Adipose tissue (tissue), 3 donors: Measurements from ENCODE around the gene UNC5A. TPM values are rescaled to one million over a fixed set of nuclear protein-coding genes. Genes with fewer than 3 reads are reported as not detected.

Experiments
- H3K27ac ChIP-seq: one replicate; pipeline ENCODE4 v1.5.1; 2013; ENCODE audit warnings: low read depth, low read length
- WGBS, 3 donors: extraction: QIAGEN DNeasy Blood & Tissue Kit; methylation state at CpG; one replicate each; pipeline ENCODE4 v1.1.7; 2013; 5-methylcytosine and 5-hydroxymethylcytosine counted together
- polyA plus RNA-seq, 3 donors: library from polyadenylated mRNA; stranded (reverse); fragments of 200-250 nt; gene quantifications; one replicate each; pipeline ENCODE4 v1.2.3, GENCODE V29; 2013
- donor health status: healthy with polysubstance abuse.
- donor health status: Bipolar disorder and iron deficiency.
- donor health status: healthy.

UNC5A gene
- polyA plus RNA-seq, 3 donors: 0.11 to 0.51 (median 0.24) TPM

- H3K27ac ChIP-seq: no peak overlapping the region
- 73 to 82% (median 79%) methylated on average over 20 to 21 of the region's 21 CpGs for WGBS, 3 donors
Observed at GRCh38 chr5:176850371-176851245, 40.2 kb downstream of the UNC5A start.

- WGBS, 3 donors: 67 to 75% (median 70%) methylated on average over 12 of the region's 12 CpGs
- no peak overlapping the region for H3K27ac ChIP-seq
Observed at GRCh38 chr5:176851380-176851779, 41.0 kb downstream of the UNC5A start.

GRCh38 chr5:176851871-176852658, 41.7 kb downstream of the UNC5A start:
- WGBS, 3 donors: 38 to 70% (median 60%) methylated on average over 17 of the region's 17 CpGs
- no peak overlapping the region for H3K27ac ChIP-seq

- 74 to 80% (median 78%) methylated on average over 20 of the region's 20 CpGs for WGBS, 3 donors
- H3K27ac ChIP-seq: no peak overlapping the region
Observed at GRCh38 chr5:176853151-176853778, 42.9 kb downstream of the UNC5A start.

GRCh38 chr5:176854164-176854563, 43.8 kb downstream of the UNC5A start:
- WGBS, 3 donors: 45 to 49% (median 49%) methylated on average over 7 to 8 of the region's 8 CpGs
- H3K27ac ChIP-seq: no peak overlapping the region

- H3K27ac ChIP-seq: no peak overlapping the region
Observed at GRCh38 chr5:176855598-176855997, 45.2 kb downstream of the UNC5A start.

GRCh38 chr5:176856746-176857145, 46.4 kb downstream of the UNC5A start:
- 59 to 69% (median 60%) methylated on average over 8 of the region's 8 CpGs for WGBS, 3 donors
- no peak overlapping the region for H3K27ac ChIP-seq

More at GRCh38 chr5:176855598-176855997, 45.2 kb downstream of the UNC5A start:
- WGBS, 3 donors: 90 to 93% (median 90%) methylated on average over 18 of the region's 18 CpGs

- H3K27ac ChIP-seq: no peak overlapping the region
- WGBS, 3 donors: 69 to 73% (median 69%) methylated on average over 19 of the region's 19 CpGs
Observed at GRCh38 chr5:176857216-176857893, 47.0 kb downstream of the UNC5A start.

- WGBS, 3 donors: 70 to 84% (median 80%) methylated on average over 11 of the region's 11 CpGs
- H3K27ac ChIP-seq: no peak overlapping the region
Observed at GRCh38 chr5:176857894-176858273, 47.5 kb downstream of the UNC5A start.

GRCh38 chr5:176859916-176860315, 49.6 kb downstream of the UNC5A start:
- H3K27ac ChIP-seq: no peak overlapping the region
- WGBS, 3 donors: 56 to 65% (median 58%) methylated on average over 8 to 10 of the region's 10 CpGs

GRCh38 chr5:176860381-176860780, 50.0 kb downstream of the UNC5A start:
- no peak overlapping the region for H3K27ac ChIP-seq
- 60 to 77% (median 74%) methylated on average over 11 of the region's 11 CpGs for WGBS, 3 donors

- H3K27ac ChIP-seq: no peak overlapping the region
- WGBS, 3 donors: 79 to 85% (median 84%) methylated on average over 11 of the region's 11 CpGs
Observed at GRCh38 chr5:176861276-176861675, 50.9 kb downstream of the UNC5A start.

- no peak overlapping the region for H3K27ac ChIP-seq
- 55 to 60% (median 59%) methylated on average over 28 of the region's 28 CpGs for WGBS, 3 donors
Observed at GRCh38 chr5:176862330-176862995, 52.1 kb downstream of the UNC5A start.

- no peak overlapping the region for H3K27ac ChIP-seq
- WGBS, 3 donors: 11 to 24% (median 18%) methylated on average over 15 of the region's 15 CpGs
Observed at GRCh38 chr5:176863041-176863764, 52.8 kb downstream of the UNC5A start.

GRCh38 chr5:176863765-176864098, 53.4 kb downstream of the UNC5A start:
- 37 to 49% (median 45%) methylated on average over 5 of the region's 5 CpGs for WGBS, 3 donors
- no peak overlapping the region for H3K27ac ChIP-seq

- 78 to 86% (median 86%) methylated on average over 8 of the region's 8 CpGs for WGBS, 3 donors
- no peak overlapping the region for H3K27ac ChIP-seq
Observed at GRCh38 chr5:176864755-176865154, 54.4 kb downstream of the UNC5A start.

GRCh38 chr5:176865964-176866363, 55.6 kb downstream of the UNC5A start:
- no peak overlapping the region for H3K27ac ChIP-seq
- 67 to 85% (median 79%) methylated on average over 7 of the region's 7 CpGs for WGBS, 3 donors
